ENCODE results near the gene DES. TPM values are rescaled to one million over a fixed set of nuclear protein-coding genes. Genes with fewer than 3 reads are reported as not detected.

Gene DES
- total RNA-seq, 1 donor from 2014 or later, result 15,954 TPM

Other genes starting within 250 kb of the DES start
- 0.58 TPM for gene SLC23A3, start 248.3 kb upstream of the DES start, total RNA-seq
- gene CNPPD1, start 241.5 kb upstream of the DES start, total RNA-seq, result 58.1 TPM
- 29.9 TPM for gene RETREG2, start 240.1 kb upstream of the DES start, total RNA-seq
- gene ZFAND2B, start 211.6 kb upstream of the DES start, total RNA-seq, result 19.7 TPM
- gene ABCB6, start 199.4 kb upstream of the DES start, total RNA-seq, result 21.5 TPM
- gene ATG9A, start 188.7 kb upstream of the DES start, total RNA-seq, result 78.2 TPM
- 29.8 TPM for gene ANKZF1, start 188.6 kb upstream of the DES start, total RNA-seq
- gene GLB1L, start 172.9 kb upstream of the DES start, total RNA-seq, result 1.7 TPM
- gene STK16, start 172.9 kb upstream of the DES start, total RNA-seq, result 19.2 TPM
- not detected for gene TUBA4B, start 165.1 kb upstream of the DES start, total RNA-seq
- 130 TPM for gene TUBA4A, start 164.5 kb upstream of the DES start, total RNA-seq
- gene DNAJB2, start 139.0 kb upstream of the DES start, total RNA-seq, result 77.5 TPM
- 0.11 TPM for gene PTPRN, start 109.0 kb upstream of the DES start, total RNA-seq
- gene RESP18, start 85.6 kb upstream of the DES start, total RNA-seq, result not detected
- gene DNPEP, start 30.5 kb upstream of the DES start, total RNA-seq, result 73.0 TPM
- 145 TPM for gene SPEG, start 16.5 kb downstream of the DES start, total RNA-seq
- 22.0 TPM for gene GMPPA, start 80.5 kb downstream of the DES start, total RNA-seq
- not detected for gene ASIC4, start 96.1 kb downstream of the DES start, total RNA-seq
- gene CHPF, start 125.4 kb downstream of the DES start, total RNA-seq, result 104 TPM
- 2.5 TPM for gene TMEM198, start 125.7 kb downstream of the DES start, total RNA-seq
- gene OBSL1, start 153.2 kb downstream of the DES start, total RNA-seq, result 208 TPM
- gene INHA, start 153.9 kb downstream of the DES start, total RNA-seq, result 2.4 TPM
- gene STK11IP, start 179.5 kb downstream of the DES start, total RNA-seq, result 15.9 TPM
- 426 TPM for gene SLC4A3, start 209.3 kb downstream of the DES start, total RNA-seq